Activated T-helper 1 cell treated with Interleukin-2 at 50 U/mL for 16 hours (primary cell): ENCODE results near the gene CST7.

Source experiments
- DNase-seq: peaks from one replicate; pipeline ENCODE4 v3.0.0-alpha.2; 2020; ENCODE audit warnings: low read depth

CST7 gene

GRCh38 chr20:25005661-25006060 is 56.6 kb downstream of the CST7 start:
- no peak for DNase-seq

DNA sequence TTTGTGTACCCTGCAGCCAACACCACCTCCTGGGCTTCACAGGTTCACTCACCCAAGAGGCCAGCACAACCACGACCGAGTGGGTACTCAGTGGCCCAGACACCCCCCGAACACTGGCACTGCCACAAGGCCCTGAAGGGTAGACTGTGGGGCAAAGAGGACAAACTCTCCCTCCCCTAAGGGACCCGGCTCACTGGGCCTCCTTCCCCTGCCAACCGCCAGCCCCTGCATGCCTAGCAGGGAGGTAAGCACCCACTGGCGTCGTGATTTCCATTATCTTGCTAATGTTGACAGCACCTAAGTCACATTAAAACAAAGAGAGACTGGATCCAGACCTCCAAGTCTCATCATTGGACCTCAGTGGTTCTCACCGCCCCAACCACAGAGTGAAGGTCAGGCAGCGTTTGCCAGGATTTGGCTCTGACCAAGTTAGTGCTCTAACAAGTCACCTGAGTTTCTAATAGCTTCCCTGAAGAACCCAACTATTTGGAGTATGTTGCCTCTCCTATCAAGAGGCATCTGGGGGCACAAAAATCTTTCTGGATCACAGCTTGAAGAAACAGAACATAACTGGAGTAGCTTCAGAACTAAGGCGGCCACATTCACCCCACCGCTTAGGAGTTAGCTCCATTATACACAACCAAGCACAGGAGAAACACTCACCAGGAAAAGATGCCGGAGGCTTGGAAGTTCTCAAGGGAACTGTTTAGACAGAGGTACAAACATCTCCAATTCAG is 57.5 kb downstream of the CST7 start:
- DNase-seq: no peak

DNA sequence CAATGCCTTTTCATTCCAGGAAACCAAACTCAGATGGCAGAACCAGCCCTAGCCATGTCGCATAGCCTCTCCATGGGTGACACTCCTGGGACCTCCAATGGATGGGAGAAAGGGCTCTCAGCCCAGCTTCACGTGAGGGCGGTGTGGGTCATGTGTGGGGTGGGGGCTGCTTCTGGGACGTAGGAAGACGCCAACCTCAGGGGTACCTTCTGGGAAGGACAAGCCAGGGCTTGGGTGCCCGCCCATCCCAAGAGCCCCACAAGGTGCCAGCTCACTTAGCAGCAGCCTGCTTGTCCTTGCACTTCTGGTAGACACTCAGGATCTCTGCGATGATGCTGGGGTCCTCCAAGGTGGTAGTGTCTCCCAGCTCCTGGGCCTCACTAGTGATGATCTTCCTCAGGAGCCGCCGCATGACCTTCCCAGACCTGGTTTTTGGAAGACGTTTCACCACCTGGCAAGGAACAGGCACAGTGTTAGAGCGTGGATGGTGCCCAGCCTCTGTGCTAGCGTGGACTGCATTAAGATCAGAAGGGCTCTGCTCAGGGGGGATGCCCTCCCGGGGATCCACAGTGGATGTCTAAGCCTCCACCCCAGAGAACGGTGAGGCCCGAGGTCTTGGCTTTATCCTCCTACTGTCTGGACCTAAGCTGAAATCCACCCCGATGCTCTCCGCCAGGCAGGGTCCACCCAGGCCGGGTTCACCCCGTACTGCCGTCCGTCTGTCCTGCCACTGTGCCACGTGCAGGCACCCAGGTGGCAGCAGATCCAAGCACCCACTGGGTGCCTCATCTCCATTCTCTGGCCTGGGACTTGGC is 58.6 kb downstream of the CST7 start:
- no peak for DNase-seq

- no peak for DNase-seq
Observed at GRCh38 chr20:25008388-25009217, 59.5 kb downstream of the CST7 start.
